NCI-H526 (cell line): Measurements from ENCODE around the gene UBE2I.

Source experiments
- DNase-seq, 2 experiments: peaks; one replicate each; lab custom pipeline; 2025; lab: John Stamatoyannopoulos, UW

Gene UBE2I

GRCh38 chr16:1343428-1344242 is 34.2 kb downstream of the UBE2I start:
- DNase-seq = no peak

GRCh38 chr16:1344499-1344898 is 35.1 kb downstream of the UBE2I start:
- DNase-seq = no peak

- DNase-seq = no peak
Measured at GRCh38 chr16:1345087-1345486, 35.7 kb downstream of the UBE2I start.

GRCh38 chr16:1345651-1346421 is 36.4 kb downstream of the UBE2I start:
- DNase-seq = no peak

- no peak for DNase-seq
Measured at GRCh38 chr16:1346422-1347285, 37.2 kb downstream of the UBE2I start.

- DNase-seq = peak; percentile 24 to 30
Measured at GRCh38 chr16:1347286-1347855, 37.9 kb downstream of the UBE2I start.

GRCh38 chr16:1347962-1348361 is 38.5 kb downstream of the UBE2I start:
- DNase-seq = no peak

GRCh38 chr16:1348441-1348840 is 39.0 kb downstream of the UBE2I start:
- DNase-seq = no peak

- no peak for DNase-seq
Measured at GRCh38 chr16:1348926-1349325, 39.5 kb downstream of the UBE2I start.

GRCh38 chr16:1349351-1349750 is 39.9 kb downstream of the UBE2I start:
- no peak for DNase-seq

GRCh38 chr16:1349951-1350350 is 40.5 kb downstream of the UBE2I start:
- DNase-seq = no peak

GRCh38 chr16:1350691-1351090 is 41.3 kb downstream of the UBE2I start:
- no peak for DNase-seq

GRCh38 chr16:1351215-1351581 is 41.8 kb downstream of the UBE2I start:
- no peak for DNase-seq

GRCh38 chr16:1351582-1352362 is 42.3 kb downstream of the UBE2I start, which contains the start of the genes GNPTG and TSR3:
TSS of gene GNPTG (plus strand) at chr16:1351931. CDS start at chr16:1351966, 35 bp downstream.
TSS of gene TSR3 (minus strand) at chr16:1351878. CDS start at chr16:1351804, 74 bp downstream.
- DNase-seq = peak in 1 of 2 experiments; percentile 75

- DNase-seq = no peak
Measured at GRCh38 chr16:1354815-1355540, 45.5 kb downstream of the UBE2I start.

- no peak for DNase-seq
Measured at GRCh38 chr16:1355591-1355990, 46.2 kb downstream of the UBE2I start.

- no peak for DNase-seq
Measured at GRCh38 chr16:1356061-1356900, 46.8 kb downstream of the UBE2I start.

- DNase-seq = no peak
Measured at GRCh38 chr16:1357906-1358566, 48.6 kb downstream of the UBE2I start.
